ENCODE results near the gene SEMA7A.

- TF ChIP-seq CTCF (conservative IDR thresholded peaks at IDR 0.05 in 1 of 2, IDR thresholded peaks at IDR 0.05 in 1 of 2; ENCODE audit: extremely low read depth in 1 of 2, insufficient read depth in 1 of 2, low read depth in 1 of 2, low read length in 2 of 2) (no peak), EZH2 (IDR thresholded peaks at IDR 0.05; ENCODE audit: borderline replicate concordance, low read length) (no peak)
Observed at GRCh38 chr15:74428970-74429780, 4.6 kb downstream of the SEMA7A start.
